Measurements from ENCODE around the gene HRG.
"Not testable (repeated sequence)": the region's sequence is repeated elsewhere in the genome, so short reads cannot be mapped to it uniquely, and the experiment has no call there.

The HRG gene

DNA sequence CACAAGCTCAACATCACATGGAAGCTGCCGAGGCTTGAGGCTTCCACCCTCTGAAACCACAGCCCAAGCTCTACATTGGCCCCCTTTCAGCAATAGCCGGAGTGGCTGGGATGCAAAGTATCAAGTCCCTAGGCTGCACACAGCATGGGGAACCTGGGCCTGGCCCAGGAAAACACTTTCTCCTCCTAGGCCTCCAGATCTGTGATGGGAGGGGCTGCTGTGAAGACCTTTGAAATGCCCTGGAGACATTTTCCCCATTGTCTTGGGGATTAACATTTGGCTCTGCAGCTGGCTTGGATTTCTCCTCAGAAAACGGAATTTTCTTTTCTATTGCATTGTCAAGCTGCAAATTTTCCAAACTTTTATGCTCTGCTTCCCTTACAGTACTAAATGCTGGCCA lies 18.2 kb downstream of the HRG start:
- H3K9me3 ChIP-seq (ENCODE audit: low read length): peaks cover 4% of the 10 kb centered on the region; the same call in 1 of the 2 replicates
- TF ChIP-seq, protein P1, sequence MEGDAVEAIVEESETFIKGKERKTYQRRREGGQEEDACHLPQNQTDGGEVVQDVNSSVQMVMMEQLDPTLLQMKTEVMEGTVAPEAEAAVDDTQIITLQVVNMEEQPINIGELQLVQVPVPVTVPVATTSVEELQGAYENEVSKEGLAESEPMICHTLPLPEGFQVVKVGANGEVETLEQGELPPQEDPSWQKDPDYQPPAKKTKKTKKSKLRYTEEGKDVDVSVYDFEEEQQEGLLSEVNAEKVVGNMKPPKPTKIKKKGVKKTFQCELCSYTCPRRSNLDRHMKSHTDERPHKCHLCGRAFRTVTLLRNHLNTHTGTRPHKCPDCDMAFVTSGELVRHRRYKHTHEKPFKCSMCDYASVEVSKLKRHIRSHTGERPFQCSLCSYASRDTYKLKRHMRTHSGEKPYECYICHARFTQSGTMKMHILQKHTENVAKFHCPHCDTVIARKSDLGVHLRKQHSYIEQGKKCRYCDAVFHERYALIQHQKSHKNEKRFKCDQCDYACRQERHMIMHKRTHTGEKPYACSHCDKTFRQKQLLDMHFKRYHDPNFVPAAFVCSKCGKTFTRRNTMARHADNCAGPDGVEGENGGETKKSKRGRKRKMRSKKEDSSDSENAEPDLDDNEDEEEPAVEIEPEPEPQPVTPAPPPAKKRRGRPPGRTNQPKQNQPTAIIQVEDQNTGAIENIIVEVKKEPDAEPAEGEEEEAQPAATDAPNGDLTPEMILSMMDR (IDR thresholded peaks at IDR 0.05; ENCODE audit: low read length): no peak
- no peak for TF ChIP-seq EZH2 (IDR thresholded peaks at IDR 0.05; ENCODE audit: borderline replicate concordance, low read length)
- H3K4me3 ChIP-seq (ENCODE audit: low read depth, low read length, poor library complexity, severe bottlenecking): no peak overlapping the region
- no peaks in the 10 kb centered on the region for H3K4me1 ChIP-seq (ENCODE audit: insufficient read depth, low read length, severe bottlenecking)
- H3K9ac ChIP-seq (ENCODE audit: low read length): no peak overlapping the region
- H3K27me3 ChIP-seq (ENCODE audit: insufficient read depth, low read length): peaks cover 4% of the 10 kb centered on the region; the same call in 1 of the 2 replicates
- H3K9me2 ChIP-seq (ENCODE audit: low read depth, low read length): no peaks in the 10 kb centered on the region
- H2AFZ ChIP-seq (ENCODE audit: low read length): no peak overlapping the region
- no peaks in the 10 kb centered on the region for H4K20me1 ChIP-seq (ENCODE audit: insufficient read depth, low read length)
- no peaks in the 10 kb centered on the region for H3K36me3 ChIP-seq (ENCODE audit: insufficient read depth, low read length)
- 0 out of 2 replicates have a peak, but pooled peaks cover under 1% of the 10 kb centered on the region for H3F3A ChIP-seq (ENCODE audit: insufficient read depth, low read length)
- no peak overlapping the region for H3K4me2 ChIP-seq (ENCODE audit: low read length)
- no peaks in the 10 kb centered on the region for H3K79me2 ChIP-seq (ENCODE audit: insufficient read depth, low read length)
- no peak overlapping the region for H3K27ac ChIP-seq (ENCODE audit: low read depth, low read length, poor library complexity, severe bottlenecking)

DNA sequence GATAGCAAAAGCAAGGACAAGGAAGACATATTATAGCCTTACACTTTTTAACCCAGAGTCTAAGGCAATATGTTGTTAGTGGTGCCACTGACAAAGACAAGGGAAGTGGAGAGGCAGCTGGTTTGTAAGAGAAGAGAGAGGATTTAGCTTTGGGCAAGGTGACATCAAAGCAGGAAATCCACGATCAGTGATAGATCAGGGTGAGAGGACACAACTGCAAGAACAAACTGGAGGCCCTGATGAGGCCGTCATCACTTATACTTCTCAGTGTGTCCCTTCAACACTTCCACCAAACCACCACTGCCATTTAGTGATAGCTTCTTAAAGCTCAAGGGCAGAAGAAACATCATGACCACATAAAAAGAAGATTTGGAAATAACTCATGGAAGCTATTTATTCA lies 20.7 kb downstream of the HRG start:
- not testable (repeated sequence) for H2AFZ ChIP-seq (ENCODE audit: low read length); H3K9ac ChIP-seq (ENCODE audit: low read length); H3K27ac ChIP-seq (ENCODE audit: low read depth, low read length, poor library complexity, severe bottlenecking); H3K9me2 ChIP-seq (ENCODE audit: low read depth, low read length); H3K4me2 ChIP-seq (ENCODE audit: low read length); H4K20me1 ChIP-seq (ENCODE audit: insufficient read depth, low read length); H3K9me3 ChIP-seq (ENCODE audit: low read length); H3K36me3 ChIP-seq (ENCODE audit: insufficient read depth, low read length); H3K27me3 ChIP-seq (ENCODE audit: insufficient read depth, low read length); H3K4me3 ChIP-seq (ENCODE audit: low read depth, low read length, poor library complexity, severe bottlenecking); H3K4me1 ChIP-seq (ENCODE audit: insufficient read depth, low read length, severe bottlenecking); H3K79me2 ChIP-seq (ENCODE audit: insufficient read depth, low read length); H3F3A ChIP-seq (ENCODE audit: insufficient read depth, low read length)

DNA sequence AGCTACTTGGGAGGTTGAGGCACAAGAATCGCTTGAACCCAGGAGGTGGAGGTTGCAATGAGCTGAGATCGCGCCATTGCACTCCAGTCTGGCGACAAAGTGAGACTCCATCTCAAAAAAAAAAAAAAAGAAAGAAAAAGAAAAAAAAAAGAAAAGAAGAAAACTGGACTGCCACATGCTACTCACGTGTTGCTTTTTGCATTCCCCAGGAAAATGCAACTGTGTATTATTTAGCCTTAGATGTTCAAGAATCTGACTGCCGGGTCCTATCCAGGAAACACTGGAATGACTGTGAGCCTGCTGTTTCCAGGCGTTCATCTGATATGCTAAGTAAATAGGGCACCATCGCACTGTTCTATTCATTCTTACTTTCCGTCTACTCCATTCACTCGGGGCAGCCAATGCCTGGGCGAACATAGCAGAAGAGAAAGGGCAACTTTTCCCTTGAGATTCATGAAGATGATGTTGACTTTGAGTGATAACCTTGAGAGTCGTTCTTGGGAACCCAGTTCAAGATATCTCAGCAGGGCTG lies 21.4 kb downstream of the HRG start:
- no peak overlapping the region for H2AFZ ChIP-seq (ENCODE audit: low read length)
- no peak for TF ChIP-seq EZH2 (IDR thresholded peaks at IDR 0.05; ENCODE audit: borderline replicate concordance, low read length)
- TF ChIP-seq, protein P1 (IDR thresholded peaks at IDR 0.05; ENCODE audit: low read length): no peak
- no peak overlapping the region for H3K4me2 ChIP-seq (ENCODE audit: low read length)
- no peak overlapping the region for H3K27ac ChIP-seq (ENCODE audit: low read depth, low read length, poor library complexity, severe bottlenecking)
- H3K4me3 ChIP-seq (ENCODE audit: low read depth, low read length, poor library complexity, severe bottlenecking): no peak overlapping the region
- H3K9me3 ChIP-seq (ENCODE audit: low read length): peaks cover 4% of the 10 kb centered on the region; the same call in 1 of the 2 replicates
- no peaks in the 10 kb centered on the region for H3K79me2 ChIP-seq (ENCODE audit: insufficient read depth, low read length)
- peaks cover 8% of the 10 kb centered on the region; the same call in 1 of the 2 replicates for H3K27me3 ChIP-seq (ENCODE audit: insufficient read depth, low read length)
- H3K9ac ChIP-seq (ENCODE audit: low read length): no peak overlapping the region
- no peaks in the 10 kb centered on the region for H4K20me1 ChIP-seq (ENCODE audit: insufficient read depth, low read length)
- no peaks in the 10 kb centered on the region for H3K4me1 ChIP-seq (ENCODE audit: insufficient read depth, low read length, severe bottlenecking)
- H3K36me3 ChIP-seq (ENCODE audit: insufficient read depth, low read length): no peaks in the 10 kb centered on the region
- 0 out of 2 replicates have a peak, but pooled peaks cover 2% of the 10 kb centered on the region for H3F3A ChIP-seq (ENCODE audit: insufficient read depth, low read length)
- no peaks in the 10 kb centered on the region for H3K9me2 ChIP-seq (ENCODE audit: low read depth, low read length)

DNA sequence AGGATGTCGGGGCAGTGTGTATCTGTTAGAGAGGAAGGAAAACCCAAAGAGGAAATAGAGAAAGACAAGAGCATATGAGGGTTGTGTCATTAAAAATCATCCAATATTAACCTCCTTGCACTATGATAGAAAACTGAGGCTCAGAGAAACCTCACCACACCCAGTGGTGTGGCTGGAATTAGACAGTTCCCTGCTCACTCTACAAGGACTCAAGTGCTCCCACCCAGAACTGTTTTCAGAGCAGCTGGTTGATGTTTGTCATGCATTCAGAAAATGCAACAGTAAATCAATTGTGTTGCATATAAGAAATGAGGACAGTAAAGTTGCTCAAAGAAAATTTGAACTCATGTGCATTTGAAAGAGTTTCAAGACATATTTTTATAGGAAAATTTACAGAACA lies 24.5 kb downstream of the HRG start:
- not testable (repeated sequence) for H4K20me1 ChIP-seq (ENCODE audit: insufficient read depth, low read length); H3K79me2 ChIP-seq (ENCODE audit: insufficient read depth, low read length); H3K36me3 ChIP-seq (ENCODE audit: insufficient read depth, low read length); H3K27ac ChIP-seq (ENCODE audit: low read depth, low read length, poor library complexity, severe bottlenecking); H2AFZ ChIP-seq (ENCODE audit: low read length); H3K4me2 ChIP-seq (ENCODE audit: low read length); H3F3A ChIP-seq (ENCODE audit: insufficient read depth, low read length); H3K4me3 ChIP-seq (ENCODE audit: low read depth, low read length, poor library complexity, severe bottlenecking); H3K9ac ChIP-seq (ENCODE audit: low read length); H3K9me3 ChIP-seq (ENCODE audit: low read length); H3K27me3 ChIP-seq (ENCODE audit: insufficient read depth, low read length); H3K9me2 ChIP-seq (ENCODE audit: low read depth, low read length); H3K4me1 ChIP-seq (ENCODE audit: insufficient read depth, low read length, severe bottlenecking)
